Measurements from ENCODE around the gene SMS. TPM values are rescaled to one million over a fixed set of nuclear protein-coding genes. Genes with fewer than 3 reads are reported as not detected.

SMS gene
- total RNA-seq, 4 donors from 2014 or later = 32.4 to 95.4 (median 43.8) TPM

DNA sequence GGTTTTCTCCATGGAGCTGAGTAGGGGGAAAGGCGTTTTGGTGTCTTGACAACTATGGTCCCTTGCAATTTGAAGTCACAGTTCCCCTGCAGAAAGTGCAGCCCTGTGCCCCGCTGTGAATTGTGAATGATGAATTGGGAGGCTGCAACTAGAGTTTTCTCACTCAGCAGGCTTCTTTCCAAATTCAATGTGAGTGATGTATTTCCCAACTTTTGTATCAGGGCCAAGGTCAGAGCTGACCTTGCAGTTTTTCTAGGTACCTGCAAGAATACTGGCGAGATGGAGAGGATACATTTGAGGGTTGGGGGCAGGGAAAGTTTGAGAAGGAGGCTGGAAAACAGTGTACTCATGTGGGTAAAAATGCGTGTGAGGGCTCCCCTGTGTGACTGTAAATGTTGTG lies 103.4 kb downstream of the SMS start:
- Histone ChIP-seq H3K4me1 (no peaks in the 10 kb centered on the region), H3K4me3 (no peak overlapping the region), H3K36me3 (no peaks in the 10 kb centered on the region), H3K27me3 (no peaks in the 10 kb centered on the region), H3K27ac (no peak overlapping the region), H3K9me3 (no peaks in the 10 kb centered on the region)
- in situ Hi-C loops (cut with MboI; ENCODE audit: low pct_ligation_motif_present in 1 of 4, low pct_unique_long_range_greater_than_20kb in 1 of 4, low sequenced_read_pairs in 3 of 4) = no loop called here
- intact Hi-C loops (cut with DNase I; ENCODE audit: low total_unique reads) = no loop called here
- no peak for TF ChIP-seq EP300 (IDR thresholded peaks at IDR 0.05; ENCODE audit: low read depth)
- TF ChIP-seq, protein P1, sequence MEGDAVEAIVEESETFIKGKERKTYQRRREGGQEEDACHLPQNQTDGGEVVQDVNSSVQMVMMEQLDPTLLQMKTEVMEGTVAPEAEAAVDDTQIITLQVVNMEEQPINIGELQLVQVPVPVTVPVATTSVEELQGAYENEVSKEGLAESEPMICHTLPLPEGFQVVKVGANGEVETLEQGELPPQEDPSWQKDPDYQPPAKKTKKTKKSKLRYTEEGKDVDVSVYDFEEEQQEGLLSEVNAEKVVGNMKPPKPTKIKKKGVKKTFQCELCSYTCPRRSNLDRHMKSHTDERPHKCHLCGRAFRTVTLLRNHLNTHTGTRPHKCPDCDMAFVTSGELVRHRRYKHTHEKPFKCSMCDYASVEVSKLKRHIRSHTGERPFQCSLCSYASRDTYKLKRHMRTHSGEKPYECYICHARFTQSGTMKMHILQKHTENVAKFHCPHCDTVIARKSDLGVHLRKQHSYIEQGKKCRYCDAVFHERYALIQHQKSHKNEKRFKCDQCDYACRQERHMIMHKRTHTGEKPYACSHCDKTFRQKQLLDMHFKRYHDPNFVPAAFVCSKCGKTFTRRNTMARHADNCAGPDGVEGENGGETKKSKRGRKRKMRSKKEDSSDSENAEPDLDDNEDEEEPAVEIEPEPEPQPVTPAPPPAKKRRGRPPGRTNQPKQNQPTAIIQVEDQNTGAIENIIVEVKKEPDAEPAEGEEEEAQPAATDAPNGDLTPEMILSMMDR (IDR thresholded peaks at IDR 0.05) = no peak
- no peak for TF ChIP-seq POLR2A (IDR thresholded peaks at IDR 0.05)
- TF ChIP-seq POLR2AphosphoS5 (IDR thresholded peaks at IDR 0.05) = no peak
- no peak for DNase-seq
- 59% methylated on average over 4 of the region's 4 CpGs; no CpG with 5 or more reads in 1 of the 2 donors for WGBS, 2 donors (ENCODE audit: low coverage in 1 of 2)

Other genes with a start within 250 kb of the SMS start
- gene SMPX, start 182.6 kb upstream of the SMS start, total RNA-seq = 1 to 10 TPM in 2 of 4 donors, not detected in 2; 1.7 to 6.1 TPM
- 1 to 10 TPM; 1.8 to 7.8 (median 4.7) TPM for gene MBTPS2, start 101.1 kb upstream of the SMS start, total RNA-seq
- 1 to 10 TPM in 3 of 4 donors, not detected in 1; 1.2 to 2.4 (median 1.6) TPM for gene YY2, start 84.7 kb upstream of the SMS start, total RNA-seq
- gene PHEX, start 91.6 kb downstream of the SMS start, total RNA-seq = under 1 TPM in 2 of 4 donors, not detected in 2; 0.14 to 0.20 TPM

All from transverse colon (tissue), 4 donors.